Measurements from ENCODE around the gene ST14.

The ST14 gene

GRCh38 chr11:130141561-130142341 lies 17.8 kb upstream of the ST14 start:
- TF ChIP-seq POLR2AphosphoS5 (IDR thresholded peaks at IDR 0.05; ENCODE audit: borderline replicate concordance, low read depth, low read length) (no peak), FOXP2 (optimal IDR thresholded peaks at IDR 0.05; ENCODE audit: control extremely low read depth, extremely low read length, insufficient read depth) (no peak), EZH2 (IDR thresholded peaks at IDR 0.05) (no peak)
- H3K9me3 ChIP-seq (ENCODE audit: low read depth, low read length), result no peaks in the 10 kb centered on the region
- DNase-seq (ENCODE audit: low read depth, low spot score), result no peak
- no peak overlapping the region for H3K27ac ChIP-seq
- H3K36me3 ChIP-seq (ENCODE audit: insufficient read depth, low read length), result peaks cover 47% of the 10 kb centered on the region
- H3K4me3 ChIP-seq, result no peak overlapping the region
- no peak overlapping the region for H3K9ac ChIP-seq (ENCODE audit: insufficient read length)

GRCh38 chr11:130144141-130144540 lies 15.4 kb upstream of the ST14 start:
- DNase-seq (ENCODE audit: low read depth, low spot score), result no peak
- no peak overlapping the region for H3K9ac ChIP-seq (ENCODE audit: insufficient read length)
- H3K9me3 ChIP-seq (ENCODE audit: low read depth, low read length), result no peaks in the 10 kb centered on the region
- no peak overlapping the region for H3K27ac ChIP-seq
- TF ChIP-seq EZH2 (IDR thresholded peaks at IDR 0.05) (no peak), FOXP2 (optimal IDR thresholded peaks at IDR 0.05; ENCODE audit: control extremely low read depth, extremely low read length, insufficient read depth) (no peak), POLR2AphosphoS5 (IDR thresholded peaks at IDR 0.05; ENCODE audit: borderline replicate concordance, low read depth, low read length) (no peak)
- no peak overlapping the region for H3K4me3 ChIP-seq
- peaks cover 34% of the 10 kb centered on the region for H3K36me3 ChIP-seq (ENCODE audit: insufficient read depth, low read length)

- TF ChIP-seq EZH2 (IDR thresholded peaks at IDR 0.05), result no peak
- TF ChIP-seq POLR2AphosphoS5 (IDR thresholded peaks at IDR 0.05; ENCODE audit: borderline replicate concordance, low read depth, low read length), result no peak
- TF ChIP-seq FOXP2 (optimal IDR thresholded peaks at IDR 0.05; ENCODE audit: control extremely low read depth, extremely low read length, insufficient read depth), result no peak
- no peaks in the 10 kb centered on the region for H3K9me3 ChIP-seq (ENCODE audit: low read depth, low read length)
- no peak overlapping the region for H3K9ac ChIP-seq (ENCODE audit: insufficient read length)
- H3K27ac ChIP-seq, result no peak overlapping the region
- H3K4me3 ChIP-seq, result no peak overlapping the region
- DNase-seq (ENCODE audit: low read depth, low spot score), result no peak
- H3K36me3 ChIP-seq (ENCODE audit: insufficient read depth, low read length), result peaks cover 28% of the 10 kb centered on the region
Observed at GRCh38 chr11:130144861-130145281, 14.7 kb upstream of the ST14 start.

GRCh38 chr11:130145311-130145812 lies 14.2 kb upstream of the ST14 start:
- H3K27ac ChIP-seq, result no peak overlapping the region
- H3K36me3 ChIP-seq (ENCODE audit: insufficient read depth, low read length), result peaks cover 25% of the 10 kb centered on the region
- no peaks in the 10 kb centered on the region for H3K9me3 ChIP-seq (ENCODE audit: low read depth, low read length)
- no peak for DNase-seq (ENCODE audit: low read depth, low spot score)
- no peak overlapping the region for H3K9ac ChIP-seq (ENCODE audit: insufficient read length)
- no peak overlapping the region for H3K4me3 ChIP-seq
- TF ChIP-seq FOXP2 (optimal IDR thresholded peaks at IDR 0.05; ENCODE audit: control extremely low read depth, extremely low read length, insufficient read depth), result no peak
- TF ChIP-seq POLR2AphosphoS5 (IDR thresholded peaks at IDR 0.05; ENCODE audit: borderline replicate concordance, low read depth, low read length), result no peak
- no peak for TF ChIP-seq EZH2 (IDR thresholded peaks at IDR 0.05)

- Histone ChIP-seq H3K36me3 (ENCODE audit: insufficient read depth, low read length) (peaks cover 24% of the 10 kb centered on the region), H3K27ac (no peak overlapping the region), H3K9ac (ENCODE audit: insufficient read length) (no peak overlapping the region), H3K9me3 (ENCODE audit: low read depth, low read length) (no peaks in the 10 kb centered on the region), H3K4me3 (no peak overlapping the region)
- no peak for DNase-seq (ENCODE audit: low read depth, low spot score)
- no peak for TF ChIP-seq FOXP2 (optimal IDR thresholded peaks at IDR 0.05; ENCODE audit: control extremely low read depth, extremely low read length, insufficient read depth)
- no peak for TF ChIP-seq POLR2AphosphoS5 (IDR thresholded peaks at IDR 0.05; ENCODE audit: borderline replicate concordance, low read depth, low read length)
- TF ChIP-seq EZH2 (IDR thresholded peaks at IDR 0.05), result no peak
Observed at GRCh38 chr11:130145975-130146776, 13.4 kb upstream of the ST14 start.

GRCh38 chr11:130146796-130147195 lies 12.8 kb upstream of the ST14 start:
- H3K36me3 ChIP-seq (ENCODE audit: insufficient read depth, low read length), result peaks cover 24% of the 10 kb centered on the region
- H3K27ac ChIP-seq, result no peak overlapping the region
- H3K4me3 ChIP-seq, result no peak overlapping the region
- DNase-seq (ENCODE audit: low read depth, low spot score), result no peak
- no peaks in the 10 kb centered on the region for H3K9me3 ChIP-seq (ENCODE audit: low read depth, low read length)
- no peak overlapping the region for H3K9ac ChIP-seq (ENCODE audit: insufficient read length)
- TF ChIP-seq POLR2AphosphoS5 (IDR thresholded peaks at IDR 0.05; ENCODE audit: borderline replicate concordance, low read depth, low read length) (no peak), EZH2 (IDR thresholded peaks at IDR 0.05) (no peak), FOXP2 (optimal IDR thresholded peaks at IDR 0.05; ENCODE audit: control extremely low read depth, extremely low read length, insufficient read depth) (no peak)

GRCh38 chr11:130148796-130149326 lies 10.7 kb upstream of the ST14 start:
- H3K36me3 ChIP-seq (ENCODE audit: insufficient read depth, low read length), result peaks cover 16% of the 10 kb centered on the region
- no peak for TF ChIP-seq FOXP2 (optimal IDR thresholded peaks at IDR 0.05; ENCODE audit: control extremely low read depth, extremely low read length, insufficient read depth)
- no peak for TF ChIP-seq POLR2AphosphoS5 (IDR thresholded peaks at IDR 0.05; ENCODE audit: borderline replicate concordance, low read depth, low read length)
- no peak for TF ChIP-seq EZH2 (IDR thresholded peaks at IDR 0.05)
- no peak overlapping the region for H3K27ac ChIP-seq
- no peaks in the 10 kb centered on the region for H3K9me3 ChIP-seq (ENCODE audit: low read depth, low read length)
- H3K9ac ChIP-seq (ENCODE audit: insufficient read length), result no peak overlapping the region
- DNase-seq (ENCODE audit: low read depth, low spot score), result no peak
- H3K4me3 ChIP-seq, result no peak overlapping the region

- no peaks in the 10 kb centered on the region; the same call in 1 of the 2 replicates for H3K36me3 ChIP-seq (ENCODE audit: insufficient read depth, low read length)
- no peak for TF ChIP-seq POLR2AphosphoS5 (IDR thresholded peaks at IDR 0.05; ENCODE audit: borderline replicate concordance, low read depth, low read length)
- TF ChIP-seq EZH2 (IDR thresholded peaks at IDR 0.05), result no peak
- TF ChIP-seq FOXP2 (optimal IDR thresholded peaks at IDR 0.05; ENCODE audit: control extremely low read depth, extremely low read length, insufficient read depth), result no peak
- H3K9ac ChIP-seq (ENCODE audit: insufficient read length), result no peak overlapping the region
- H3K9me3 ChIP-seq (ENCODE audit: low read depth, low read length), result no peaks in the 10 kb centered on the region
- no peak overlapping the region for H3K27ac ChIP-seq
- DNase-seq (ENCODE audit: low read depth, low spot score), result no peak
- H3K4me3 ChIP-seq, result no peak overlapping the region
Observed at GRCh38 chr11:130150790-130151189, 8.8 kb upstream of the ST14 start.

All from SK-N-MC (cell line).